ENCODE data around the gene GINS2.

- TF ChIP-seq CTCF (IDR thresholded peaks at IDR 0.05) (no peak), POLR2A (IDR thresholded peaks at IDR 0.05) (no peak), EP300 (IDR thresholded peaks at IDR 0.05) (no peak)
Observed at GRCh38 chr16:85642762-85643358, 45.9 kb downstream of the GINS2 start.

Data from ovary (tissue), 3 donors.